DMS153 (cell line): ENCODE measurements around the gene ANAPC2.

Experiments used
- DNase-seq: peaks from one replicate; lab custom pipeline; 2025; lab: John Stamatoyannopoulos, UW

Gene ANAPC2

GRCh38 chr9:137191691-137192447 lies 3.5 kb upstream of the ANAPC2 start:
- no peak for DNase-seq

DNA sequence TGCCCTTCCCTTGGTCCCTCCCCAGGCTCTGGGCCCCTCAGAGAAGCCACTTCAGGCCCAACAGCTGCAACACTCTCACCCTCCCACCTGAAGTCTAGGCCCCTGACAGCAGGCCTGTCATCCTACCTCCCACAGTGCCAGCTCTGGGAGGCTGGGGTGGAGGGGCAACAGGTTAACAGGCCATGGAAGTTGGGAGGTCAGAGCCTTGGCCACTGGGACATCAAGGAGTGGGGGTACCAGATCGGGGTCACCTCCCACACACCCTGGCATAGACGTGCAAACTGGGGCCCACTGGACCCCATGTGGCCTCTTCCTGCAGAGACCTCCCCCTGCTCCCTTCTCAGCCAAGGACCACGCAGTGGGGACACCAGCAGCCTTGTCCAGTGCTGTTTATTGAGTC lies 2.9 kb upstream of the ANAPC2 start:
- DNase-seq = no peak

- DNase-seq = no peak
Observed at GRCh38 chr9:137190315-137190856, 2.0 kb upstream of the ANAPC2 start.

DNA sequence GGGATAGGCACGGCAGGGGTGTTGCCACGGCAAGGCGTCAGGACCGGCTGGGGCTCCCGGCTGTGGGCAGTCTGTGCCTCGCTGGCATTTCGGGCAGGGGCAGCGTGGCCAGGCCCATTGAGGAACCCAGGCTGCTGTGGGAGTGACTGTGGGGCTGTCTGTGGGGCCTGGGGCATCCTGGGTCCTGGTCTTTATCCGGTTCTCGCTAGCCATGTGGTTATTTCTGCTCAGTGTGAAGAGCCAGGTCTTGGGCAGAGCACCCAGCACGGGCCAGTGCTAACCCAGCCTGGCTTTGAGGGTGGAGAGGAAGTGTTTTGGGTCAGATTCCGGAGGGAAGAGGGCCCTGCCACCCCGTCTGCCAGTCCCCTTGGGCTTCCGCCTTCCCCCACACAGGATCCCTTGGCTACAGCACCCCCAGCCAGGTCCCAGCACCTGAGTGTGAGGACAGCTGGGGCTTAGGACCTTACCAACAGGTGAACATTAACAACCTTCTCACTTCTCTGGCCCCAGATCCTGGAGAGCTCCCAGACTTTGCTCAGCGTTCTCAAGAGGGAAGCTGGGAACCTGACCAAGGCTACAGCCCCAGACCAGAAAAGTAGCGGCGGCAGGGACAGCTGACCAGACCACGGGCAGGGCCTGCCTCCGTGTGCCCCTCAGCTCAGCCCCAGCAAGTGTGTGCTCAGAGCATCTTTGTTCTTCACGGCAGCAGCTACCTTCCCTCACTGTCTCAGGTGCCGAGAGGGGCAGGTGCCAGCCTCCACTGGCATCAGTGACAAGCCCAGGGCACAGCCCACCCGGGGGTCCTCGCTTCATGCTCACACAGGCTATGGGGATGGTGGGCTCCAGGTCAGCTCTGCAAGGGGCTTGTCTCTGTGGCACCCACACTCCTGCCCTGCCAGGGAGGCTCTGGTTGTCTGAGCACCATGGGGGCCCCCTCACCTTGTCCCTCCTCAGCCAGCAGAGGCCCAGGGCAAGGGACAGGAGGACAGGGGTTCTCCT lies 1.2 kb upstream of the ANAPC2 start:
- no peak for DNase-seq

DNA sequence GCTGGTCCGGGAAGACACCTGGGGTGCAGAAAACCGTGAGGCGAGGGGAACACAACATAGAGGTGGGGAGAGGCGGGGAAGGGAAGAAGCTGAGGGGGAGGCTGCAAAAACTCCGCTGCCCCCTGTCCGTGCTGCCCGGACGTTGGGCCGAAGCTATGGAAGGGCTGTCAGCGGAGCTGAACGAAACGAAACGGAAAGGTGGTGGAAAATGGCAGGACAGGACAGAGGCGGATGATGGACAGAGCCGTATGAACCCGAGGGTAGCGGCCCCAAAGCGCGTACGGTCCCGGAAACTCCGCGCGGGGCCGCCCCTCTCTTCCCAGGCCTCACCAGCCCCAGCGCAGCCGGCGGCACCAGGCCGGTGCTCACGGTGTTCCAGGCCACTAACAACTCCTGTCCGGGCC lies 272 bp downstream of the ANAPC2 start:
- no peak for DNase-seq

GRCh38 chr9:137187386-137187785 lies 974 bp downstream of the ANAPC2 start:
- DNase-seq = no peak

DNA sequence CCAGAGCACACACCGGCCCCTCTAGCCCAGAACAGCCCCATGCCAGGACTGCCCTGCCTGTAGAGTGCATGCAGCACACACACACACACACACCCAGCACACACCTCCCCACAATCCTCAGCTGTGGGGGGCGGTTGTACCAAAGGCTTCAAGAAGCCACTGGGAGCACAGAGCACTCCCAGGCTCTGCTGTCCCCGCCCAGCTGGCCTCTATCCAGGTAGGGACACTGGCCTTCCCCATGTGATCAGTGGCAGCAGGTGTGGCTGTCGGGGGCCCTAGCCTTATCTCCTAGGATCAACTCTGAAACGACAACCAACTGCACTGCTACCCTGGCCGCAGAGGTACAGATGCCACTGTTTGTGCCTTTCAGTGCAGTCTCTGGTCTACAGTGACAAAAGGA lies 2.0 kb downstream of the ANAPC2 start:
- no peak for DNase-seq

GRCh38 chr9:137185921-137186320 lies 2.4 kb downstream of the ANAPC2 start:
- DNase-seq = no peak

GRCh38 chr9:137184881-137185660 lies 3.3 kb downstream of the ANAPC2 start:
- DNase-seq = no peak

- DNase-seq = no peak
Observed at GRCh38 chr9:137183980-137184595, 4.3 kb downstream of the ANAPC2 start.

GRCh38 chr9:137182836-137183235 lies 5.5 kb downstream of the ANAPC2 start:
- no peak for DNase-seq

DNA sequence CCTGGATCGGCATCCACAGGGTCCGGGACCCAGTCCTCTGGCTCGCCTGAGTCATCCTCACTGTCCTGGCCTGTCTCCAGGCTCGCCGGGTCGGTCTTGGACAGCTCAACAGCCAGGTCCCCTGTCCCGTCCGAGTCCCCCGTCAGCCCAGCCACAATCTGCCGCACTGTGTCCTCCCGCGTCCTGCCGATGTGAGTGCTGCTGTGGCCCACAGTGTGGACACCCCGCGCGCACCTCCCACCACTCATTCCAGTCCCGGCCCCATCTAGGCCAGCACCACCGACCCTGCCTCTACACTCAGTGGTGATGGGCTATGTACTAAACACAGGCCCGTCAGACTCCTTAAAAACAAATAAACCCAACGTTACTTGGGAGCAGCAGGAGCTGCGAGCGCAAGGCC lies 6.7 kb downstream of the ANAPC2 start:
- no peak for DNase-seq

- no peak for DNase-seq
Observed at GRCh38 chr9:137180491-137180890, 7.9 kb downstream of the ANAPC2 start.

- DNase-seq = no peak
Observed at GRCh38 chr9:137179761-137180160, 8.6 kb downstream of the ANAPC2 start.

- no peak for DNase-seq
Observed at GRCh38 chr9:137178939-137179630, 9.3 kb downstream of the ANAPC2 start.

- DNase-seq = no peak
Observed at GRCh38 chr9:137178201-137178938, 10.0 kb downstream of the ANAPC2 start.

DNA sequence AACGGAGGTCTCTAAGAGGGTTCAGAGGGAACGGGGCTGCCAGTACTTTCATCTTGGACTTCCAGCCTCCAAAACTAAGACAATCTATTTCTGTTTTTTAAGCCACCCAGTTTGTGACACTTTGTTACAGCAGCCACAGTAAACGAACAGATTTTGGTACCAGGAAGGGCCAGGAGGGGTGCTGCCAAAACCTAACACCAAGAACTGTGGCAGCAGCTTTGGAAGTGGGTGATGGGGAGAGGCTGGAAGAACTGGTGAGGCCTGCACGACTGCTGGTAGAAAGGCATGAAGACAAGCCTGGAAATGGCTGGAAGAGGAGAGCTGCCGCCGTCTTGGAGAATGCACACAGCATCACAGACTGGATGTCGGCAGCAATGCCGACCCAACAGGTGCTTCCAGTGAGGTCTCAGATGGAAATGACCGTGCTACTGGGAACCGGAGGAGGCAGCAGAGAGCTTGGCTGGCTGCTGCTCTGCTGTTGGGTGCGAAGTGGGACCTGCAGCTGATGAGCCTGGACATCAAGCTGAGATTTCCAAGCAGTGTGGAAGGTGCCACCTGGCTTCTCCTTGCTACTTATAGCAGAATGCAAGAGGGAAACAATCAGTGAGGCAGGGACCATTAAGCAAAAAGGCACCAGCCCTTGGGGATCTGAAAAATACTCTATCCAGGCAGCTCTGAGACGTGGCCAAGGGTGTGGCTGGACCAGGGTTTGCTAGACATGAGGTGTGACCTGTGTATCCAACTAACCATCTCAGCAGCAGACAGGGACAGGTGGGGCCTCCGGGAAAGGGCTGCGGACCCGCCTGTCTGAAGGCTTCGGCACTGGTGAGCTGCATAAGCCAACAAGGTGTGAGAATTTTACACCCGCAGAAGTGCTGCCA lies 11.8 kb downstream of the ANAPC2 start:
- peak; percentile 16 for DNase-seq

GRCh38 chr9:137175345-137175961 lies 12.9 kb downstream of the ANAPC2 start:
- DNase-seq = no peak
